ENCODE measurements around the gene TTC12.

TTC12 gene

DNA sequence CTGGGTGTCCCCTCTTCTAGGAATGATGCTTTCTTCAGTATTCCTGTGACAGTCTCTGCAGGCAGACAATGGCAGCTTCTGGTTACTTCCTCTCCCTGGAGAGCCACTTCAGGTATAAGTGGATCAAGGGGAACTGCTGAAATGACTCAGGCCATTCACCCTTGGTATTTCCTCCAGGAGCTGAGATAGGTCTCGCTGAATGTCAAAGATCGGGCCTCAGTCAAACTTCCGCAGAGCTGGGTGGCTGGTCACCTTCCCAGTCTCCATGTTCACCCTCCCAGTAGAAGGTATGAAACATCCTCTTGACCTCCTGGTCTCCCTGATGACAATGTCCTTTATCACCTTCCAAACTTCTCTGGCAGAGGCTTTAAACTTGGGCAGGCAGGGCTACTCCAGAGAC is 71.4 kb downstream of the TTC12 start:
- H3K4me3 ChIP-seq = no peak overlapping the region
- H3K4me1 ChIP-seq = no peaks in the 10 kb centered on the region
- H3K27ac ChIP-seq = no peak overlapping the region
- no peak overlapping the region for H3K9ac ChIP-seq
- no peaks in the 10 kb centered on the region for H4K20me1 ChIP-seq
- H3K9me3 ChIP-seq = no peaks in the 10 kb centered on the region; the same call in 1 of the 2 replicates
- H3K36me3 ChIP-seq = no peaks in the 10 kb centered on the region
- TF ChIP-seq Cebpa-rat (IDR thresholded peaks at IDR 0.05) = no peak
- no peaks in the 10 kb centered on the region for H3K27me3 ChIP-seq
- no peak overlapping the region for H3K4me2 ChIP-seq

DNA sequence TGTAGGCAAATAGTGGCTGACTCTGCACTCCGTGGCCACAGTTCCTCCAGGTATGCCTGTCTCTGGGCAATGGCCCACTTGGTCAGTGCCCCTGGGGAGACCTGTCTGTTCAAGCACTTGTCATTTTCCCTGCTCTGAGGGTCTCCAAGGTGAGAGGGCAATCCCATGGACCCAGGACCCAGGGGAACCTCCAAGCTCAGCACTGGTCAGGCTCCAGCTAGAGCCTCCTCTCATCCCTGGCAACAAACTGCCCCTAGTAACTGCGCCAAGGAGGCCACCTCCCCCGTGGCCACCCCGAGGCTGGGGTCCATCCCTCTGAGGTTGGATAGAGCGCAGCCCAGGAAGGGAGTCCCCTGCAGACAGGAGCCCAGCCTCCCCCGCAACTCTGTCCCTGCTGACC is 72.5 kb downstream of the TTC12 start:
- Histone ChIP-seq H3K4me1 (no peaks in the 10 kb centered on the region), H3K9ac (no peak overlapping the region)

DNA sequence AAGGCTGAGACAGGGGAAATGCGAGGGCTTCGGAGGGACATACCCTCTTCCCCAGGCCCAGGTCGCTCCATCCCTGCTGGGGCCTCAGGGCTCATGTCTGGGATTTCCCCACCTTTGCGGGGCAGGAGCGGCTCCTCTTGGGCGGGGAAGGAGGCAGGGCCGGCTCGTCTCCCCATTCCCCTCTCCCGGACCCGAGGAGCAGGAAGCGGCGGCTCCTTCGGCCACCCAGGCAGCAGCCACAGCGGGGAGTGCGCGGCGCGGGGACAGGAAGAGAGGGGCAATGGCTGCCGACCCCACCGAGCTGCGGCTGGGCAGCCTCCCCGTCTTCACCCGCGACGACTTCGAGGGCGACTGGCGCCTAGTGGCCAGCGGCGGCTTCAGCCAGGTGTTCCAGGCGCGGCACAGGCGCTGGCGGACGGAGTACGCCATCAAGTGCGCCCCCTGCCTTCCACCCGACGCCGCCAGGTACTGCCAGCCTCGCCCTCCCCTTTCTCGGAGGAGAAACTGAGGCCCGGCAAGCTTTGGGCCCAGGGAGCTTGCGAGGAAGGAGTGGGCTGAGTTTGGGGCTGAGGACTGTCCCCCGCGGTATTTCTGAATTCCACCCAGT is 73.3 kb downstream of the TTC12 start, which contains the start of gene ANKK1:
ANKK1 (plus strand) TSS at position 175 of the 607 bp plus-strand sequence; CDS start at position 281, 106 bp downstream.
- TF ChIP-seq Cebpa-rat (IDR thresholded peaks at IDR 0.05) = no peak
- Histone ChIP-seq H3K9ac (no peak within 1 kb of the TSS), H3K36me3 (no peaks in the 10 kb centered on the region), H3K4me1 (no peaks in the 10 kb centered on the region), H3K27me3 (no peaks in the 10 kb centered on the region), H3K9me3 (no peaks in the 10 kb centered on the region), H3K27ac (no peak within 1 kb of the TSS), H4K20me1 (no peaks in the 10 kb centered on the region), H3K4me2 (no peak within 1 kb of the TSS), H3K4me3 (no peak within 1 kb of the TSS)

More for the DNA sequence above, 72.5 kb downstream of the TTC12 start:
- Histone ChIP-seq H3K27ac (no peak overlapping the region), H3K9me3 (no peaks in the 10 kb centered on the region), H3K36me3 (no peaks in the 10 kb centered on the region), H4K20me1 (no peaks in the 10 kb centered on the region), H3K4me2 (no peak overlapping the region), H3K27me3 (no peaks in the 10 kb centered on the region), H3K4me3 (no peak overlapping the region)
- TF ChIP-seq Cebpa-rat (IDR thresholded peaks at IDR 0.05) = no peak

DNA sequence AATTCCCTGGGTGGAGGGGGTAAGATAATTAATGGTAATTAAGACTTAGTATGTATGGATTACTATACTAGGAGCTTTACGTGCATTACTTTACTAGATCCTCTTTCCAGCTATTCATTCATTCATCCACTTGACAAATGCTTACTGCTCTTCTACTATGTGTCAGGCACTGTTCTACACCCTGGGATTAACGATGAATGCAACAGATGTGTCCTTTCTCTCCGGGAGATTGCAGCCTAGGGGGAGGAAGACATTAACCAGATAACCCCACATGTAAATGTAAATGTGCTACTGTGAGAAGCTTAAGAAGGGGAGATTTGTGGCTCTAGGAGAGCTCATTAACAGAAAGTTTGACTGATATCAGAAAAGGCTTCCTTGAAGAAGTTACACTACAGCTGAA is 74.9 kb downstream of the TTC12 start:
- H3K4me1 ChIP-seq = no peaks in the 10 kb centered on the region
- H3K27me3 ChIP-seq = no peaks in the 10 kb centered on the region
- no peaks in the 10 kb centered on the region for H3K9me3 ChIP-seq
- H4K20me1 ChIP-seq = no peaks in the 10 kb centered on the region
- no peaks in the 10 kb centered on the region for H3K36me3 ChIP-seq
- no peak for TF ChIP-seq Cebpa-rat (IDR thresholded peaks at IDR 0.05)
- H3K4me3 ChIP-seq = no peak overlapping the region
- no peak overlapping the region for H3K27ac ChIP-seq
- no peak overlapping the region for H3K9ac ChIP-seq
- no peak overlapping the region for H3K4me2 ChIP-seq

DNA sequence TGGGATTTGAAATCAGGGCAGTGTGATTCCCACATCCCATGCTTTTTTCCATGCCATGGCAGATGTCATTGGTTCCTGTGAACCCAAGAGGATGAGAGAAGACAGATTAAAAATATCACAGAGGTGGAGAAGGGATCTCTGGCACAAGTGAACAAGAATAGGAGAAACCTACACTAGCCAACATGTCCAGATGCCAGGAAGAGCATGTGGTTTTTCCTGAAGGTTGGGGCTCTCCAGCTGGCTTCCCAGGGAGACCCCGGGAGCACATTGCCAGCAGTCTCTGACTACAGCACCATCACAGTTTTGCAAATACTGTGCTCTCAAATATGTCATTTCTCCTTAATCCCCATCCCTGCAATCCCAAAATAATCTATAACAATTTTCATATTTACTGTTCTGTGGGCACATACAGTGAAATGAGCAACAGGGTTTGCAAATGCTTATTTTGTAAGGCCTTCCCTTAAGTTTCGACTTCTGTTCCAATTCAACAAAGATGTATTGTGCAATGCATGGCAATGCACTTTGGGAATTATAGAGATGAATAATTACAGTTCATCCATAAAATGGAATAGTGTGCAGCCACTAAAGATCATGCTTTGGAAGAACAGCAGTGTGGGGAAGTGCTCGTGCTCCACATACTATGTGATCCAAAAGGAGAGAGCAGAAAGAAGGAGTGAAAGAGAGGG is 78.0 kb downstream of the TTC12 start:
- Histone ChIP-seq H3K27me3 (no peaks in the 10 kb centered on the region), H3K27ac (no peak overlapping the region), H3K9ac (no peak overlapping the region), H3K36me3 (no peaks in the 10 kb centered on the region), H4K20me1 (no peaks in the 10 kb centered on the region), H3K9me3 (no peaks in the 10 kb centered on the region), H3K4me1 (peaks cover 25% of the 10 kb centered on the region), H3K4me3 (no peak overlapping the region), H3K4me2 (no peak overlapping the region)
- TF ChIP-seq Cebpa-rat (IDR thresholded peaks at IDR 0.05) = no peak

DNA sequence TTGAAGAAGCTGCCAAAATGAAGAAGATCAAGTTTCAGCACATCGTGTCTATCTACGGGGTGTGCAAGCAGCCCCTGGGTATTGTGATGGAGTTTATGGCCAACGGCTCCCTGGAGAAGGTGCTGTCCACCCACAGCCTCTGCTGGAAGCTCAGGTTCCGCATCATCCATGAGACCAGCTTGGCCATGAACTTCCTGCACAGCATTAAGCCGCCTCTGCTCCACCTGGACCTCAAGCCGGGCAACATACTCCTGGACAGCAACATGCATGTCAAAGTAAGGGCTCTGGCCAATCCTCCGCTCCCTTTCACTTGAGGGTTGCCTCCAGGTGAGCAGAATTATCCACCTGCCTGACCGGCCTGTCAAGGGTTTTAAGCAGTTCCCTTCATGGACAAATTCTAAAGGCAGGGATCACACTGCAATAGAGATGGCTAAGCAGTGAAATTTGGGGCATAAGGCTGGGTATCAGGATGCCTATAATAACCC is 79.2 kb downstream of the TTC12 start:
- Histone ChIP-seq H3K27me3 (no peaks in the 10 kb centered on the region), H3K9me3 (no peaks in the 10 kb centered on the region), H3K4me1 (peaks cover 25% of the 10 kb centered on the region), H4K20me1 (no peaks in the 10 kb centered on the region), H3K9ac (no peak overlapping the region), H3K4me2 (no peak overlapping the region), H3K36me3 (no peaks in the 10 kb centered on the region), H3K4me3 (no peak overlapping the region), H3K27ac (no peak overlapping the region)
- no peak for TF ChIP-seq Cebpa-rat (IDR thresholded peaks at IDR 0.05)

DNA sequence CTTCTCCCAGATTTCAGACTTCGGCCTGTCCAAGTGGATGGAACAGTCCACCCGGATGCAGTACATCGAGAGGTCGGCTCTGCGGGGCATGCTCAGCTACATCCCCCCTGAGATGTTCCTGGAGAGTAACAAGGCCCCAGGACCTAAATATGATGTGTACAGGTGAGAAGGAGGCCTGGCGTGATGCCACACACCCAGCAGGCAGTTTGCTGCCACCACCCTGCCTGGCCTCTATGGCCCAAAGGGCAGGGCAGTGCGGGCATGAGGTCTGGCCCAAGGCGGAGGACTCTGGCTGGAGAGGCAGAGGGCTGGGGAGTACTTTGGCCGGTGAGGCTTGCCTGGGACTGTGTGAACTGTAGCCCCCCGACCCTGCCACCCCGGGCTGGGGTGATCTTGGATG is 80.5 kb downstream of the TTC12 start:
- Histone ChIP-seq H3K4me2 (peak overlapping the region; percentile 78), H3K27me3 (no peaks in the 10 kb centered on the region), H3K36me3 (no peaks in the 10 kb centered on the region), H3K9me3 (no peaks in the 10 kb centered on the region), H3K4me1 (peaks cover 25% of the 10 kb centered on the region), H4K20me1 (no peaks in the 10 kb centered on the region), H3K4me3 (no peak overlapping the region), H3K9ac (0 out of 2 replicates have a peak overlapping the region, but pooled peaks have one; percentile 6), H3K27ac (peak overlapping the region; percentile 60; the same call in 1 of the 2 replicates)
- no peak for TF ChIP-seq Cebpa-rat (IDR thresholded peaks at IDR 0.05)

DNA sequence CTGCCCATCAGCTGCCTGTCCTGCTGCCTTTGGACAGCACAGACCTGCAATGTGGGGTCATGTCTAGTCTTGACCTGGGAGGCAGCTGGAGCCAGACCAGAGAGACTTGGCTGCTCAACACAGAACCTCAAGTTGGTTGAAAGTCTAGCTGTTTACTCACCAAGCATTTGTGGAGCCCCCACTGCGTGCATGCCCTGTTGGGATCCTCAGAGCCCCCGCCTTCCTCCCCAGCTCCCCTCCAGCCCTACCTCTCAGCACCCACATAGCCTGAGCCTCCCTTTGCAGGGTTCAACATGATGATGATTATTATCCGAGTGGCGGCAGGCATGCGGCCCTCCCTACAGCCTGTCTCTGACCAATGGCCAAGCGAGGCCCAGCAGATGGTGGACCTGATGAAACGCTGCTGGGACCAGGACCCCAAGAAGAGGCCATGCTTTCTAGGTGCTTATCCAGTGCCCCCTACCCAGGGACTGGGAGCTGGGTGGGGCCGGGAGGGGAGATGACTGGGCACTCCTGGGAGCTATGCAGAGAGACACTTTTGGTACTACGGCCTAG is 81.5 kb downstream of the TTC12 start:
- Histone ChIP-seq H3K4me2 (peak overlapping the region; percentile 78), H3K4me3 (no peak overlapping the region), H3K27me3 (no peaks in the 10 kb centered on the region), H4K20me1 (no peaks in the 10 kb centered on the region), H3K4me1 (peaks cover 25% of the 10 kb centered on the region), H3K27ac (peak overlapping the region; percentile 60; the same call in 1 of the 2 replicates), H3K36me3 (no peaks in the 10 kb centered on the region), H3K9me3 (no peaks in the 10 kb centered on the region), H3K9ac (no peak overlapping the region)
- TF ChIP-seq Cebpa-rat (IDR thresholded peaks at IDR 0.05) = no peak

DNA sequence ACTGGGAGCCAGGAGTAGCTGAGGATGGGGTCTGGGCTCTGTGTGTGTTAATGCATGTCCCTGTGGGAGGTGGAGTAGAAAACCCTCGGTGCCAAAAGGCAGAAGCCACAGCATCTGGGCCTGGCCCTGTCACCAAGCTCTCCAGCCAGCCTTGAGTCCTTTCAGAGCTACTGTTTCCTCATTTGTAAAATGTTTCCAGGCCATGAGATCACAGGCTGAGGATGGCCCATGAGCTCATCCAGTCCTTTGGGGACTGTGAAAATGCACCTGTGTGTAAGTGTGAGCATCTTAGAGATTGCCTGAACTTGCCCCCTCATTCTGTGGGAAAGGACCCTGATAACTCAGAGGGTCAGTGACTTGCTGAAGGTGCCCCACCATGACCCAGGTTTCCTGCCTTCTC is 82.3 kb downstream of the TTC12 start:
- H3K9ac ChIP-seq = no peak overlapping the region
- H3K9me3 ChIP-seq = no peaks in the 10 kb centered on the region
- peaks cover 25% of the 10 kb centered on the region for H3K4me1 ChIP-seq
- no peak overlapping the region for H3K4me2 ChIP-seq
- no peak overlapping the region for H3K4me3 ChIP-seq
- no peaks in the 10 kb centered on the region for H3K36me3 ChIP-seq
- H3K27me3 ChIP-seq = no peaks in the 10 kb centered on the region
- no peaks in the 10 kb centered on the region for H4K20me1 ChIP-seq
- TF ChIP-seq Cebpa-rat (IDR thresholded peaks at IDR 0.05) = no peak
- no peak overlapping the region for H3K27ac ChIP-seq

DNA sequence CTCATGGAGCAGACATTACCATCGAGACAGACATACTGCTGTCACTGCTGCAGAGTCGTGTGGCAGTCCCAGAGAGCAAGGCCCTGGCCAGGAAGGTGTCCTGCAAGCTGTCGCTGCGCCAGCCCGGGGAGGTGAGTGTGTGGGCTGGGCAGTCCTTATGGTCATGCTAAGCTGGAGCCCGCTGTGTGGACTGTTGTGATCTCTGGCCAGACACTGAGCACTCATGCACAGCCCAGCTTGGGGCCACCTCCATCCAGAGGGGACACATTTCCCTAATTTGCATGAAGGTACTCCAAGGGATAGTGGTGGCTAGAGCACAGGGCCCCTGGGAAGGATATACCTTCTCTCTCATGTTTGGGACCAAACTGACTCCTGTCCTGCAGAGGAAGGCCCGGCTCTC is 82.8 kb downstream of the TTC12 start:
- no peak for TF ChIP-seq Cebpa-rat (IDR thresholded peaks at IDR 0.05)
- Histone ChIP-seq H4K20me1 (no peaks in the 10 kb centered on the region), H3K9me3 (no peaks in the 10 kb centered on the region), H3K36me3 (no peaks in the 10 kb centered on the region), H3K27ac (no peak overlapping the region), H3K4me1 (peaks cover 25% of the 10 kb centered on the region), H3K9ac (no peak overlapping the region), H3K4me2 (no peak overlapping the region), H3K27me3 (no peaks in the 10 kb centered on the region), H3K4me3 (no peak overlapping the region)
